SU-DHL-6 (cell line): ENCODE results near the gene KCNMB2.

Experiments
- CTCF ChIP-seq: fragments of 200-600 bp; sonication (generic); IDR thresholded peaks from one replicate; pipeline ENCODE4 v1.5.1; 2017; ENCODE audit warnings: antibody characterized with exemption, mild to moderate bottlenecking, low read length, moderate library complexity; ENCODE audit not compliant: insufficient read depth, poor library complexity, severe bottlenecking
- EZH2phosphoT487 ChIP-seq: fragments of 200-600 bp; sonication (generic), shearing (Covaris generic); conservative IDR thresholded peaks from 2 replicates; pipeline ENCODE4 v1.6.1; 2018; ENCODE audit warnings: mild to moderate bottlenecking, antibody characterized with exemption, low read length, moderate library complexity, mixed read lengths

- TF ChIP-seq CTCF: no peak
- TF ChIP-seq EZH2phosphoT487: no peak
Observed at GRCh38 chr3:178568911-178569310, 32.7 kb downstream of the KCNMB2 start.
